PC-9 (cell line): ENCODE data around the gene GJC1. TPM values are rescaled to one million over a fixed set of nuclear protein-coding genes. Genes with fewer than 3 reads are reported as not detected.

Experiments
- BruUV-seq: library from RNA; stranded (reverse); fragments of 400-500 nt; replicated peaks from 2 replicates; lab custom pipeline; 2021; lab: Mats Ljungman, UMichigan
- CTCF ChIA-PET: fragments of 300-600 bp; sonication (Branson Sonifier 250); formaldehyde crosslinking; loops from one replicate; lab custom pipeline; 2022; ENCODE audit warnings: antibody characterized with exemption; lab: Charles Lee
- POLR2A ChIA-PET: fragments of 300-600 bp; sonication (Branson Sonifier 250); formaldehyde crosslinking; loops from one replicate; lab custom pipeline; 2022; ENCODE audit warnings: antibody characterized with exemption; ENCODE audit not compliant: unreplicated experiment; lab: Charles Lee
- DNase-seq, 2 experiments: peaks; one replicate each; pipeline versions ENCODE4 v3.0.0 to v3.0.0-alpha.2; 2015 to 2022; ENCODE audit warnings: mixed read lengths in 1 of 2
- H2AFZ ChIP-seq: fragments of 200-600 bp; sonication (generic); 2 replicates; pipeline ENCODE4 v1.8.1; 2017; ENCODE audit warnings: antibody characterized with exemption
- H3F3A ChIP-seq: fragments of 200-600 bp; sonication (generic); 2 replicates; pipeline ENCODE4 v1.8.1; 2017; ENCODE audit warnings: antibody characterized with exemption, mild to moderate bottlenecking, low read depth; ENCODE audit not compliant: insufficient read depth
- H3K27ac ChIP-seq: fragments of 200-600 bp; sonication (generic); 2 replicates; pipeline ENCODE4 v1.6.1; 2016; ENCODE audit warnings: mixed run types
- H3K27me3 ChIP-seq: fragments of 200-600 bp; sonication (generic); 2 replicates; pipeline ENCODE4 v1.6.1; 2016; ENCODE audit warnings: low read depth, mixed run types; ENCODE audit not compliant: insufficient read depth
- H3K36me3 ChIP-seq: fragments of 200-600 bp; sonication (generic); 2 replicates; pipeline ENCODE4 v1.6.1; 2016; ENCODE audit warnings: low read depth, mixed run types
- H3K4me1 ChIP-seq: fragments of 200-600 bp; sonication (generic); replicated peaks from 2 replicates; pipeline ENCODE4 v1.6.1; 2016; ENCODE audit warnings: mixed run types; ENCODE audit not compliant: insufficient read depth
- H3K4me2 ChIP-seq: fragments of 200-600 bp; sonication (generic); 2 replicates; pipeline ENCODE4 v1.6.1; 2017; ENCODE audit warnings: mixed run types
- H3K4me3 ChIP-seq: fragments of 200-600 bp; sonication (generic); 2 replicates; pipeline ENCODE4 v1.6.1; 2016; ENCODE audit warnings: mixed run types
- H3K79me2 ChIP-seq: fragments of 200-600 bp; sonication (generic); 2 replicates; pipeline ENCODE4 v1.6.1; 2017; ENCODE audit warnings: low read depth, mixed run types
- H3K9me2 ChIP-seq: fragments of 200-600 bp; sonication (generic); 2 replicates; pipeline ENCODE4 v1.8.1; 2017; ENCODE audit warnings: mild to moderate bottlenecking; ENCODE audit not compliant: insufficient read depth
- H3K9me3 ChIP-seq: fragments of 200-600 bp; sonication (generic); 2 replicates; pipeline ENCODE4 v1.8.1; 2016; ENCODE audit warnings: low read depth; ENCODE audit not compliant: insufficient read depth
- H4K20me1 ChIP-seq: fragments of 200-600 bp; sonication (generic); 2 replicates; pipeline ENCODE4 v1.8.1; 2017; ENCODE audit not compliant: insufficient read depth
- CTCF ChIP-seq: fragments of 200-600 bp; sonication (generic); conservative IDR thresholded peaks from 2 replicates; pipeline ENCODE4 v1.6.1; 2017; ENCODE audit warnings: mixed run types, antibody characterized with exemption, mild to moderate bottlenecking, moderate library complexity
- EZH2 ChIP-seq: fragments of 200-600 bp; sonication (generic); IDR thresholded peaks from 2 replicates; pipeline ENCODE4 v1.8.0; 2017; ENCODE audit warnings: antibody characterized with exemption, low read depth
- intact Hi-C: fragments of 100-400 bp; cut with micrococcal nuclease; formaldehyde crosslinking; loops from one replicate; pipeline ENCODE4 v1.10.0; 2022; ENCODE audit not compliant: unreplicated experiment
- total RNA-seq: library from RNA; stranded (reverse); gene quantifications from 2 replicates; pipeline ENCODE4 v1.2.3, GENCODE V29; 2021

GJC1 gene
- total RNA-seq, 1 experiment from 2014 or later = 42.6 TPM

- no peak for TF ChIP-seq CTCF
- no peak for TF ChIP-seq EZH2
- no peaks in the 10 kb centered on the region for H3K9me2 ChIP-seq
- ChIA-PET POLR2A (no interaction called here), CTCF (no interaction called here)
- no peaks in the 10 kb centered on the region for H4K20me1 ChIP-seq
- intact Hi-C loops = no loop called here
- H3K4me1 ChIP-seq = peaks cover 21% of the 10 kb centered on the region
- H3K4me2 ChIP-seq = peak overlapping the region; percentile 32
- H2AFZ ChIP-seq = 0 out of 2 replicates have a peak overlapping the region, but pooled peaks have one; percentile 8
- no TSS peak for BruUV-seq
- H3K79me2 ChIP-seq = no peaks in the 10 kb centered on the region
- H3F3A ChIP-seq = peaks cover 28% of the 10 kb centered on the region; the same call in 1 of the 2 replicates
- DNase-seq = no peak
- no peaks in the 10 kb centered on the region for H3K27me3 ChIP-seq
- H3K27ac ChIP-seq = peak overlapping the region; percentile 54
- no peaks in the 10 kb centered on the region for H3K9me3 ChIP-seq
- H3K4me3 ChIP-seq = no peak overlapping the region
- H3K36me3 ChIP-seq = no peaks in the 10 kb centered on the region
Measured at GRCh38 chr17:44795421-44795820, 34.7 kb downstream of the GJC1 start.

DNA sequence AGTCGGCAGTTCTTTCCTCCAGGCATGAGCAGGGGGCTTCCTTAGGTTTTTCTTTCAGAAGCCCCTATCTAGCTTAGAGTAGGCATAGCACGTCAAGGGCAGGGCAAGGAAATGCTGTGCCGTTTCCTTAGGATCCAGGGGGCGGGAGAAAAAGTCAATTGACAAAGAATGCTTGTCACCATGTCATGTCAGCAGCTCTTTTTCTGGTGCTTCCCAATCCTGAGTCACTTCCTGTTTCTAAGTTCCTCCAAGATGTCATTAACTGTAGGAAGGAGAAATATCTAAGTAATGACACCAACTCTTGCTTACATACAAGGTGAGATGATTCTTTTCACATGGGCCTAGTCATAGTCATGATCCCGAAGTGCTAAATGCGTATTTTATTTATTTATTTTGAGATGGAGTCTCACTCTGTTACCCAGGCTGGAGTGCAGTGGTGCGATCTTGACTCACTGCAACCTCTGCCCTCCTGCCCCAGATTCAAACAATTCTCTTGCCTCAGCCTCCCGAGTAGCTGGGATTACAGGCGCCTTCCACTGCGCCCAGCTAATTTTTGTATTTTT lies 35.2 kb downstream of the GJC1 start:
- intact Hi-C loops = loop anchor here (5.0 kb wide), 1 partner anchor 32 kb away; no protein-coding TSS in a partner anchor
- H3K27ac ChIP-seq = peak overlapping the region; percentile 54

More for the DNA sequence above, 35.2 kb downstream of the GJC1 start:
- no peak overlapping the region for H3K4me3 ChIP-seq
- peak overlapping the region; percentile 32 for H3K4me2 ChIP-seq
- H3K9me2 ChIP-seq = no peaks in the 10 kb centered on the region
- H3K79me2 ChIP-seq = no peaks in the 10 kb centered on the region
- no peaks in the 10 kb centered on the region for H3K27me3 ChIP-seq
- H4K20me1 ChIP-seq = no peaks in the 10 kb centered on the region
- ChIA-PET POLR2A (no interaction called here), CTCF (no interaction called here)
- no peaks in the 10 kb centered on the region for H3K9me3 ChIP-seq
- H3K4me1 ChIP-seq = peaks cover 21% of the 10 kb centered on the region
- TF ChIP-seq CTCF = no peak
- no peak for TF ChIP-seq EZH2
- BruUV-seq = no TSS peak
- H3K36me3 ChIP-seq = no peaks in the 10 kb centered on the region
- no peak overlapping the region for H2AFZ ChIP-seq
- DNase-seq = peak in 1 of 2 experiments; percentile 83
- H3F3A ChIP-seq = peaks cover 28% of the 10 kb centered on the region; the same call in 1 of the 2 replicates
